Measurements from ENCODE around the gene TMEM106B.
"Not testable (repeated sequence)": the region's sequence is repeated elsewhere in the genome, so short reads cannot be mapped to it uniquely, and the experiment has no call there.

TMEM106B gene

GRCh38 chr7:12211054-12211710 lies at the start of gene TMEM106B:
TSS of gene TMEM106B (plus strand) at chr7:12211294. CDS start at chr7:12214811, 3,517 bp downstream.
- peak; percentile 99 for DNase-seq (ENCODE audit: low spot score)

GRCh38 chr7:12162415-12163113 lies 48.5 kb upstream of the TMEM106B start:
- no peak for DNase-seq (ENCODE audit: low spot score)

DNA sequence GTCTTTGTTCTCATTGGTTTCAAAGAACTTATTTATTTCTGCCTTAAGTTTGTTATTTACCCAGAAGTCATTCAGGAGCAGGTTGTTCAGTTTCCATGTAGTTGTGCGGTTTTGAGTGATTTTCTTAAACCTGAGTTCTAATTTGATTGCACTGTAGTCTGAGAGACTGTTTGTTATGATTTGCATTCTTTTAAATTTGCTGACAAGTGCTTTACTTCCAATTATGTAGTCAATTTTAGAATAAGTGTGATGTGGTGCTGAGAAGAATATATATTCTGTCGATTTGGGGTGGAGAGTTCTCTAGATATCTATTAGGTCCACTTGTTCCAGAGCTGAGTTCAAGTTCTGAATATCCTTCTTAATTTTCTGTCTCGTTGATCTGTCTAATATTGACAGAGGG lies 43.0 kb upstream of the TMEM106B start:
- not testable (repeated sequence) for DNase-seq (ENCODE audit: low spot score)

GRCh38 chr7:12169981-12170820 lies 40.9 kb upstream of the TMEM106B start:
- not testable (repeated sequence) for DNase-seq (ENCODE audit: low spot score)

- DNase-seq (ENCODE audit: low spot score): no peak
Measured at GRCh38 chr7:12173671-12174070, 37.4 kb upstream of the TMEM106B start.

GRCh38 chr7:12174931-12175330 lies 36.2 kb upstream of the TMEM106B start:
- DNase-seq (ENCODE audit: low spot score): no peak

DNA sequence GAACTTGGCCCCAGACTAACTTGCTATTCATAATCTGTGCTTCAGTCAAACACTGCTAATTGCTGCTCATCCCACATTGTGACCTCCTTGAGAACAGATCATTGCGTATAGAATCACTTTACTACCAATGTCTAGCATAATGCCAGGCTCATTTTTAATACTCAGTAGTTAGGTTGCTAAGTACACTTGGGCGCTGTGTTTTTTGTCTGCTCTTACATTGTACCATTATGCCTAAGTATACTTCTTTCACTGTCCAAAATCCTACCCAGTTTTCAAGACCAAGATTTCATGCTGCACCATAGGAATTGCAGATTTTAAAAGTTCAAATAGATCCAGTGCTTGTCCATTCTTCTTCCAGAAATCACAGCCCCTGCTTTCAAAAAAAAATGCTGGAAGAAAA lies 32.8 kb upstream of the TMEM106B start:
- no peak for DNase-seq (ENCODE audit: low spot score)

GRCh38 chr7:12194426-12194825 lies 16.7 kb upstream of the TMEM106B start:
- DNase-seq (ENCODE audit: low spot score): no peak

DNA sequence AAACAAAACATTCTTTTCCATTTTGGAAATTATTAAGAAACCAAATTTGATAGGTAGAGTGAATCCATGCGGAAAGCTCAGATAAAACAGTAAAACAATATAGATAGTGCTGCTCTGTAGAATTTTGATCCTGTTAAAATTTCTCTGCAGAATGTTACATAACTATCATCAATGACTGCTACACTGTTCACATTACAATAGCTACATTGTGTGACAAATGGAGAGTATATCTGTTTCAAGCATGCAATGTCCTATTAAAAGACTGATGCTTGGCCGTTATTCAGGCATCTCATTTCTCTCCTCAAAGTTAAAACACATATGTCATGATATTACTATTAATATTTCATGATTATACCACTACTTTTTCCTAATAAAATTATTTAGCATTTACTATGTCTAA lies 14.7 kb upstream of the TMEM106B start:
- no peak for DNase-seq (ENCODE audit: low spot score)

- DNase-seq (ENCODE audit: low spot score): no peak
Measured at GRCh38 chr7:12199363-12199762, 11.7 kb upstream of the TMEM106B start.

GRCh38 chr7:12207046-12207445 lies 4.0 kb upstream of the TMEM106B start:
- DNase-seq (ENCODE audit: low spot score): no peak

GRCh38 chr7:12209221-12209620 lies 1.9 kb upstream of the TMEM106B start:
- DNase-seq (ENCODE audit: low spot score): no peak

DNA sequence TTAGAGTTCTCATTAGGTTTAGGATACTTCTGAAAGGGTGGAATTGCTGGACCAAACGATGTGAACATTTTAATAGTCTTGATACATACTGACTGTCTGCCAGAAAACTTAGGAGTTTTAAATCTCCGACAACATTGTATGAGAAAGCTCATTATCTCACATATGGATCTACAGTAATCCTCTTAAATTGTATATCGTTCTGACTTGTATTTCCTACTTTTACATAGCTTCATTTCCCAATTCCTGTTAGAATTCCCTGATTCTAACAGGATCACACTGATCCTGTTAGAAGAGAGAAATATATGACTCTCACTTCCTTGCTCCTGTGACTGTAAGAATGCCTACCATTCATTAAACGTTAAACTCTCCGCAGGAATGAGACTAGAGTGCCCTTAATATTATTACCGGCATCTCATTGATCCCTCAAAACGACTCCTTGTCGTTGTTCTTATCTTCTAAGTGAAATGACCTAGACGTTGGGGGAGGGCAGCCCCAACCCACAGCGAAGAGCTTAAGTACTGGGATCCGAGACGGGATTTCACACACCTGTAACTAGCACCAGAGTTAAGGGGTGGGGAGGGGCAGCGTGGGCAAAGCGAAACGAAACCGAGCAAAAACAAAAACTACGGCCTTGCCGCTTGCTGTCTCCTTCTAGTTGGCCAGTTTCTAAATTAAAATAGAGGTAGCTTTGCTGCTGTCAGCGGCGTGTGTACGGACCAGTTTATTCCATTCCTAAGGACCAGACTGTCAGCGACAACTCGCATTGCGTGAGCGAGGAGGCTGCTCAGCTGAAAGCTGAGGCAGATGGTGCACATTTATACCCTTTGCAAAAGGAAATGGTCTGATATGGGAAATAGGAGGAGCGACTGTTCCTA lies 678 bp upstream of the TMEM106B start:
- DNase-seq (ENCODE audit: low spot score): no peak

- peak; percentile 80 for DNase-seq (ENCODE audit: low spot score)
Measured at GRCh38 chr7:12211711-12212485, 804 bp downstream of the TMEM106B start.

- DNase-seq (ENCODE audit: low spot score): no peak
Measured at GRCh38 chr7:12217311-12217710, 6.2 kb downstream of the TMEM106B start.

GRCh38 chr7:12220389-12221046 lies 9.4 kb downstream of the TMEM106B start:
- no peak for DNase-seq (ENCODE audit: low spot score)

DNA sequence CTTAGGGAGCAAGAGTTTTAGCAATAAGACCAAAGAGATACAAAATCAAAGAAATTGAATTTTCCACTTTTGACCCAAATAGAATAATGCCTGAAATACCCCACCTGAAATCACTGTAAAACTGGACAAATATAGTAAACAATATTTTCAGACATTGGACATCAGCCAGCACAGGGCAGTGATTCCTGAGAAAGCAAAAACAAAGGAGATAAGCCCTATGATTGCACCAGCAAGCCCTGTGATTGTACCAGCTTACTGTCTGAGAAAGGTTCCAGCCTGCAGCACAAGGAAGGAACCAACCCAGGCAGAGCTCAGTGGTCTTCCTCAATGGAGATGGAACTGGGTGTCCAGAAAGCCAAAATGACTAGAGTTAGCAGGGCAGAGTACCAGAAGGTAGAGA lies 10.3 kb downstream of the TMEM106B start:
- no peak for DNase-seq (ENCODE audit: low spot score)

DNA sequence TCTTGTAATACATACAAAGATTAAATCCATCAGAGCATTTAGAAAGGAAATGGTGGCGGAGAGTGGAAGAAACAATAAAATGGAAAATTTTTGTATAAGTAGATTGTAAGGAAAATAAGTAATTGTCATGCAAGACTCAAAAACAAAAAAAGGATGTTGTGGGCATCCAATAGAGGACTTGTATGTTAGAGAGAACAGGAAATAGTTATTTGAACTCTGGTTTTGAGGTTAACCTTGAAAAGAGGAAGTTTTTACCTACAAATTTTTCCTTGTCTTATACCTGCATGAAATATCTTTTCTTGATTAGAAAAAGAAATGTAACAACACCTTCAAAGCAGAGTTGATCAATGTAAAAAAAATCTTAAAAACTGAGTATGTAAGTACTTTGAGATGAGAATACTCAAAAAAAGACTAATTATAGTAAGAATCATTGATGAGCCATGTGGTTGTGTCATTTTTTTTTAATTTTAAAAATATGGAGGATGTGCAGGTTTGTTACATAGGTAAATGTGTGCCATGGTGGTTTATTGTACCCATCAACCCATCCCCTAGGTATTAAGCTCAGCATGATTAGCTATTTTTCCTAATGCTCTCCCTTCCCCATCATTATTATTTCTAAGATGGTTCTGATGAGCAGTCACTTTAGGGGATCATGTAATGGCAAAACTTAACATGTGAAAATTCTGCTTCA lies 11.9 kb downstream of the TMEM106B start:
- DNase-seq (ENCODE audit: low spot score): peak; percentile 46

DNA sequence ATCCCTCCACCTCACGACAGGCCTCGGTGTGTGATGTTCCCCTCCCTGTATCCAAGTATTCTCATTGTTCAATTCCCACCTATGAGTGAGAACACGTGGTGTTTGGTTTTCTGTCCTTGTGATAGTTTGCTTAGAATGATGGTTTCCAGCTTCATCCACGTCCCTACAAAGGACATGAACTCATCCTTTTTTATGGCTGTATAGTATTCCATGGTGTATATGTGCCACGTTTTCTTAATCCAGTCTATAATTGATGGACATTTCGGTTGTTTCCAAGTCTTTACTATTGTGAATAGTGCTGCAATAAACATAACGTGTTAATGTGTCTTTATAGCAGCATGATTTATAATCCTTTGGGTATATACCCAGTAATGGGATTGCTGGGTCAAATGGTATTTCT lies 13.9 kb downstream of the TMEM106B start:
- DNase-seq (ENCODE audit: low spot score): not testable (repeated sequence)

DNA sequence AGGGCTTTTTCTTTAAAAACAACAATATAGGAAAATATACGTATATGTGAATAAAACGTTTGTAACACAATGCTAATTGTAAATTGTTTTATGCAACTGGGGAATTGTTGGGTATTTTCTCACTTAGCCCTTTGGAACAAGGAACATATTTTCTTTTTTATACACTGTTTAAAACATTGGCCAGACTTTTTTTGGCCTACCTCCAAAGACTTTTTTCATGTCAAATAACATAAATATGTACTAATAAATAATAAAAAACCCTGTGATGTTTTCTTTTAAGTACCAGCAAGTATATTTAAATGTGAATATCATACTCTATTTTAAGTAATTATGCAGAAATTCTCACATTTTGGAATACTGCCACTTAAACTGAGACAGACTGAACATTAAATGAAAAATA lies 15.7 kb downstream of the TMEM106B start:
- DNase-seq (ENCODE audit: low spot score): no peak

Data from NAMALWA (cell line).